HepG2 (cell line): ENCODE measurements around the gene CD151. TPM values are rescaled to one million over a fixed set of nuclear protein-coding genes. Genes with fewer than 3 reads are reported as not detected.
A peak's percentile ranks its signal among the peaks of the same experiment; 100 is the strongest.

ENCODE experiments used
- AGO1 ChIP-seq: fragments of 200-400 bp; formaldehyde crosslinking; IDR thresholded peaks from 2 replicates; pipeline ENCODE4 v1.6.1; 2017; ENCODE audit warnings: mild to moderate bottlenecking, low read depth, low read length, moderate library complexity; ENCODE audit not compliant: poor library complexity, severe bottlenecking
- ATAD3A ChIP-seq: sonication (generic); formaldehyde crosslinking; IDR thresholded peaks from 2 replicates; pipeline ENCODE4 v1.4.0; 2020; ENCODE audit warnings: missing genetic modification reagents
- CBFB ChIP-seq: sonication (generic); formaldehyde crosslinking; IDR thresholded peaks from 2 replicates; pipeline ENCODE4 v1.4.0; 2020; ENCODE audit warnings: missing genetic modification reagents
- CREBL2 ChIP-seq: sonication (generic); formaldehyde crosslinking; IDR thresholded peaks from 2 replicates; pipeline ENCODE4 v1.8.1; 2023; ENCODE audit warnings: missing genetic modification reagents, mild to moderate bottlenecking, borderline replicate concordance
- E2F2 ChIP-seq: sonication (generic); formaldehyde crosslinking; IDR thresholded peaks from 2 replicates; pipeline ENCODE4 v1.4.0; 2020; ENCODE audit warnings: missing genetic modification reagents, borderline replicate concordance
- ERF ChIP-seq: IDR thresholded peaks from 2 replicates; pipeline ENCODE4 v1.6.1; 2018; ENCODE audit warnings: missing biosample characterization, missing genetic modification reagents
- ETS1 ChIP-seq: sonication (generic); formaldehyde crosslinking; IDR thresholded peaks from 2 replicates; pipeline ENCODE4 v1.4.0; 2020; ENCODE audit warnings: missing genetic modification reagents
- HNRNPK ChIP-seq: fragments of 200-400 bp; formaldehyde crosslinking; IDR thresholded peaks from 2 replicates; pipeline ENCODE4 v1.6.1; 2018; ENCODE audit warnings: low read length, low read depth, moderate library complexity, mild to moderate bottlenecking; ENCODE audit not compliant: poor library complexity, severe bottlenecking
- JDP2 ChIP-seq: sonication (generic); formaldehyde crosslinking; IDR thresholded peaks from 2 replicates; pipeline ENCODE4 v1.8.1; 2022; ENCODE audit warnings: missing genetic modification reagents, borderline replicate concordance
- KAT7 ChIP-seq: IDR thresholded peaks from 2 replicates; pipeline ENCODE4 v1.6.1; 2018; ENCODE audit warnings: borderline replicate concordance, missing compliant biosample characterization
- LRRFIP1 ChIP-seq: sonication (generic); formaldehyde crosslinking; conservative IDR thresholded peaks from 2 replicates; pipeline ENCODE4 v1.4.0; 2020; ENCODE audit warnings: missing genetic modification reagents
- MAFF ChIP-seq: IDR thresholded peaks from 2 replicates; pipeline ENCODE4 v1.6.1; 2011; ENCODE audit warnings: low read depth, low read length, improper control_type of control experiment
- MTA3 ChIP-seq: sonication (generic); formaldehyde crosslinking; IDR thresholded peaks from 2 replicates; pipeline ENCODE4 v1.4.0; 2020; ENCODE audit warnings: missing genetic modification reagents
- NPAS2 ChIP-seq: sonication (generic); formaldehyde crosslinking; IDR thresholded peaks from 2 replicates; pipeline ENCODE4 v1.8.0; 2022; ENCODE audit warnings: mild to moderate bottlenecking, missing genetic modification reagents, borderline replicate concordance
- PHF8 ChIP-seq: sonication (generic); formaldehyde crosslinking; IDR thresholded peaks from 2 replicates; pipeline ENCODE4 v1.5.0; 2020; ENCODE audit warnings: missing genetic modification reagents
- SMYD3 ChIP-seq: sonication (generic); formaldehyde crosslinking; IDR thresholded peaks from 2 replicates; pipeline ENCODE4 v1.8.1; 2023; ENCODE audit warnings: mild to moderate bottlenecking, missing genetic modification reagents
- TEF ChIP-seq: sonication (generic); formaldehyde crosslinking; IDR thresholded peaks from 2 replicates; pipeline ENCODE4 v1.5.0; 2020; ENCODE audit warnings: missing genetic modification reagents
- ZNF138 ChIP-seq: sonication (generic); formaldehyde crosslinking; IDR thresholded peaks from 2 replicates; pipeline ENCODE4 v1.5.0; 2020; ENCODE audit warnings: mild to moderate bottlenecking, low read depth, missing genetic modification reagents
- ZNF333 ChIP-seq: sonication (generic); formaldehyde crosslinking; IDR thresholded peaks from 2 replicates; pipeline ENCODE4 v1.4.0; 2020; ENCODE audit warnings: mild to moderate bottlenecking, missing genetic modification reagents, borderline replicate concordance
- ZNF414 ChIP-seq: sonication (generic); formaldehyde crosslinking; IDR thresholded peaks from 2 replicates; pipeline ENCODE4 v1.5.0; 2020; ENCODE audit warnings: missing genetic modification reagents
- ZUFSP ChIP-seq: sonication (generic); formaldehyde crosslinking; IDR thresholded peaks from 2 replicates; pipeline ENCODE4 v1.9.0; 2021; ENCODE audit warnings: missing genetic modification reagents, mild to moderate bottlenecking, borderline replicate concordance
- polyA plus RNA-seq, 8 experiments: library from polyadenylated mRNA; depleted of rRNA in 3 of 8; stranded (reverse) in 7 of 8; unstranded in 1 of 8; fragments of >200 nt; fragmentation: Illumina TruSeq in 4 of 8; extraction: Trizol in 4 of 8; gene quantifications; 2 replicates each; pipeline versions ENCODE4 v1.2.1 to v1.2.3, GENCODE V29; 2011 to 2016; ENCODE audit warnings: low read depth in 4 of 8, missing spikeins in 1 of 8, mixed read lengths in 1 of 8; ENCODE audit not compliant: insufficient read depth in 1 of 8
- total RNA-seq, 5 experiments: library from RNA; depleted of rRNA; stranded (reverse); fragments of >200 nt; fragmentation: Illumina TruSeq; extraction: Trizol; gene quantifications; 2 replicates each; pipeline ENCODE4 v1.2.3, GENCODE V29; 2016; ENCODE audit warnings: low read depth in 1 of 5

CD151 gene
- total and polyA plus RNA-seq, 2 of the 13 experiments (the other 11 are each of a cell fraction or from before 2014, with no cell fraction given): 125 to 197 TPM

- TF ChIP-seq ZUFSP (CRISPR knock-in tag) (no peak), MTA3 (CRISPR knock-in tag) (no peak), ETS1 (no peak), TEF (CRISPR knock-in tag) (no peak), ZNF414 (CRISPR knock-in tag) (peak; percentile 89), LRRFIP1 (CRISPR knock-in tag) (no peak), MAFF (no peak), KAT7 (CRISPR knock-in tag) (peak; percentile 50; the same call in 1 of the 2 replicates), JDP2 (CRISPR knock-in tag) (no peak), CBFB (no peak), ZNF138 (no peak), ATAD3A (CRISPR knock-in tag) (no peak), SMYD3 (CRISPR knock-in tag) (no peak), CREBL2 (CRISPR knock-in tag) (no peak), E2F2 (no peak), ERF (CRISPR knock-in tag) (peak; percentile 23), ZNF333 (CRISPR knock-in tag) (peak; percentile 83; the same call in 1 of the 2 replicates), HNRNPK (peak; percentile 54), PHF8 (CRISPR knock-in tag) (peak; percentile 82), NPAS2 (CRISPR knock-in tag) (no peak), AGO1 (peak; percentile 79)
Observed at GRCh38 chr11:827146-827896, 5.4 kb upstream of the CD151 start (continued).
